Epidermal melanocyte (primary cell): ENCODE measurements around the gene SYT6.
A peak's percentile ranks its signal among the peaks of the same experiment; 100 is the strongest.

ENCODE experiments used
- DNase-seq: peaks from one replicate; pipeline ENCODE4 v3.0.0; 2011; ENCODE audit warnings: low spot score; ENCODE audit not compliant: insufficient read length

The SYT6 gene

DNA sequence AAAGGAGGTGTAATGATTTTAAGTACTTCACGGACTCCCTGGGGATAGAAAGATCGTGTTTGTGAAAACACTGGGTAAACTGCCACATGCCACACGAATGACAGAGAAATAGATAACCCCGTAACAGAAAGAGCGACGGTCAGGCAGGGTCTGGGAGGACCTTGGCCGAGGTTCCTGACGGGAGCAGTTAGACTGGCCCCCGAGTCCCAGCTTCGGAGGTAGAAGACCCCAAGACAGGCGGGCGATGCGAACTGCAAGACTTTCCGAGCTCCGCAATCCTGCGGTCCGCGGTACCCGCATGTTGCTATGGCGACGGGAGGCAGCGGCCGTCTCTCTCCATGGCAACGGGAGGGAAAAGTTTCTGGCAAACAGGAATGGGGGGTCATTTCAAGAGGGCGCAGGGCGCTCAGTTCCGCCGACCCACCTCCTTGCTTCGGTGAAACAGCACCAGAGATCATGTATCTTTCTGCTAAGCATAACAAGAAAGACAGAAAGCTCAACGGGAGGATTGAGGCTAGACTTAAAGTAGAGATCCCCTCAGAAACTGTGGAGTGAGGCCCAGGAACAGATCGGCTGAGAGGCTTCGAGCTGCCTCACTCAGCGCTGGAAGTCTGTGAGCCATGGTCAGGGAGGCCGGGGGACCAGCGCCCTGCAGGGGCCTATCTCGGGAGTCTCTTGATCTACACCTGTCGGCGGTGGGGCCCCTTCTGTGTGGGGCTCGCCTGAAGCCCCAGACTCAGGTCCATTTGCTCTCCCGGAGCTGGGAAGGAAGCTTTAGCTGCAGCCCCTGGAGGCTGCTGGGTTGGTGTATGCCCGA lies 685 bp upstream of the SYT6 start:
- no peak for DNase-seq

DNA sequence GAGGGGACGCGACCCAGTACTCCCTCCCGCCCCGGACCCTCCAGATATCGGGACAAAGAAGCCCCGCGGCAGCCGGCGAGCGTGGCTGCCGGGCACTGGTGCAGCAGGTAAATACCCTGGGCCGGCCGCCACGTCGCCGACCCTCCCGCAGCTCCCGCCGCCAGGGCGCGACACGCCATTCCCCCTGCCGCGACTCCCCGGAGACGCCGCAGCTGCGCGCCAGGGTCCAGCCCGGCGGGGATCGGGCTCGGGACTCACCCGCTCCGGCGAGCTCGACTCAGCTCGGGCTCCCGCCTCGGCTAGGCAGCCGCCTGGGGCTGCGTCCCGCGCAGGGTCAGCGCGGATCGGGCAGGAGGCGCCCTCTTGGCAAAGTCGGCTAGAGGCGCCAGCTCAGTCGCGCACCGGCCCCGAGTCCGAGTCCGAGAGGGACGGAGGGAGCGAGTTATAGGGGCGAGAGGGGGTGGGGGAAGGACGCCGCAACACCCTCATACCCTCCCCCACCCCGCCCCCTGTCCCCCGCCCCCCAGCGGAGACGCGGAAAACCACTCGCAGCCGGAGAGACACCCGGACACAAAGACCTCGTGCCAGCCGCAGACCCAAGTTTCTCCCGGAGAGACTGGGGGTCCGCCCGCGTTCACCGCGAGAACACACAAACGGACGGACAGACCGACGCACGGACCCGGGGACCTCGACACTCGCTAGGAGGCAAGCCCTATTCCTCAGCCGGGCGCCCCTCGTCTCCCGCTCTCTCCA lies 985 bp downstream of the SYT6 start:
- peak; percentile 66 for DNase-seq

DNA sequence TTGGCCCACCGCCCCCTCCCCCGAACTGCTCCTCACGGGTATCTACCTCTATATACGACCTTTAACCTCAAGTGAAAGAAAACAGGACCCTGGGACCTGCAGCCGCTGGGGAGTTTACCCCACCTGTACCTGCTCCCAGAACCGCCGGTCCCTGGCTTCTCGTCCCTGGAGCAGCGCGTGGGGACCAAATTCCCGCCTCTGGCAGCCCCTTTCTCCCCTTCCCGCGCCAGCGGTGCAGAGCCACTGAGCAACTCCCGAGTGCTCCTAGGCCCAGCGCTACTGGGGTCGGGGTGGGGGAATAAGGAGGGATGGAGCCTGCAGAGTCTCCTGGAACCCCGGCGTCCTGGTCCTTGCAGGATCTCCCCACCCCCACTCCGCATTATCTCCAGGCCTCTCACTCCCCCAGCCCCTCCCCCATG lies 1.6 kb downstream of the SYT6 start:
- no peak for DNase-seq

DNA sequence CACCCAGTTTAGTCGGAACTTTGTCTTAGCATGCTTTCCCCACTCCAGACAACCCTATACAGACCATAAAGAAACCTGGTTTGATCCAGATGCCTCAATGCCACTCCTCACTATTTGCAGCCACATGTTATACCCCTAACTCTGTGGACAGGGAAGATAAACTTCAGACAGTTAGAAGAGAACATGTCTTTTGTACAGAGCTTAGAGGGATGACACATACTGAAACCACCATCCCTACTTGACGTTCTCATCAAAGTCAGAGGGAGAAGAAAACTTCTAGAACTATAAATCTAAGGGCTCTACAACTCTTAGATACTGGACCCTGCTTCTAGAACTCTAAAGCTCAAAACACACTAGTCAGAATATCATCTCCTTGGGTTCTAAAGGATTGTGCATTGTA lies 3.7 kb downstream of the SYT6 start:
- no peak for DNase-seq

DNA sequence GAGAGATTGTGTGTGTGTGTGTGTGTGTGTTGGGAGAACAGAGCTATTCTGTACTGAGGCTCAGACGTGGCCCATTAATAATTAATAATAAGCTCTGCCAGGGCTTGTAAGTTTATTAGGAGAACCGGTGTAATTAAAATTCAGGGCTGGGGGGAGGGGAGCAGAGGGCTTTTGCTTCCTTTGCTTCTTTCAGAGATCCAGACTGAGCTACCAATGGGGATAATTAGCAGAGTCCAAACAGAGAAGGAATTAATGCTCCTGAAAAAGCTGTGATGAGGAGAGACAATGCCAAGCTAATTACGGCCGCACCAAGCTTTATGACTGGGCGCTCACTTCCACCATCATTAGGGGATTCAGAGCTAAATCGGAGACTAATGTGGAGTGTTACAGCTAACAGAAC lies 4.5 kb downstream of the SYT6 start:
- DNase-seq: no peak

DNA sequence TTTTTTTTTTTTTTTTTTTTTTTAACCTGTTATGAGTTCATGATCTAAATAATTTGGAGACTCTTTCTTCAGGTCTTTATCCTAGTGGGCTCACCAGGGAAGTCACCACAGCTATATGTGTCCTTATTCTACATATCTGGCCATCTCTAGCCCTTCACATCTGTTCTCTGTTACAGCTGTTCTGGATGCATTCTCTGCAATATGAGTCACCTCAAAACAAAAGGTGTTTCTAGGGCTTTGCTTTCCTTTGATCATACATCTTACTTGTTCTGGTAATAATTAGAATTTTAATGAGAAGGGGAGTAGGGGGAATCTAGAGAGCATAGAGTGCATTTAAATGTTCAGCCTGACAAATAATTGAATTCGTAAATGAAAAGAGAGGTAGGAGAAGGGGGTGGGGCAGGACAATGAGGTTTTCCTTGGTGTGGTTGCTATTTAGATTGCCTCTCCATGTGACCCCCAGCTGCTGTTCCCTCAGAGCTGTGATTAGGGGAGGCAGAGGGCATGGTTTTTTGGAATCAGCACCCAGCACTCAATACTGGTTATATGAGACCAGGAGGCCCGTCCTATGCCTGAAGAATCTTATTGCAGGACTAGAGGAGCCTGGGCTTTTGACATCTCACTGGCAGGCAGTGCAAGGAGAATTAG lies 8.0 kb downstream of the SYT6 start:
- no peak for DNase-seq

DNA sequence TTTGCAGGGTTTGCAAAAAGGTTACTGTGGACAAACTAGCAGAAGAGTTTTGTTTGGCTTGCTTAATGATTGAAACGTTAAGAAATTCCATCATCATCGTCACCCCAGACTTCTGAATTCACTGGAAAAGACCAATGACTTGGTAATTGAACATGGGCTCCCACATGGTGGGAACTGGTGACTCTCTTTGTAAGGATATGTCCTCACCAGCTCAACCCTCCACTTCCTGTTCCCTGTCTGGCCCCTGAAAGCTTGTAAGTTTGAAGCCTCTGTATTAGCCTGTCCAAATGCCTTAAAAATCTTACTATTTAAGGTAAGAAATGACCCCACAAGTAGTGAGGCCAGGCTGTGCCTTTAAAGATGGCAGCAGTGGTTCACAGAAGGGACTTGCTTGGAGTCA lies 9.7 kb downstream of the SYT6 start:
- DNase-seq: no peak

DNA sequence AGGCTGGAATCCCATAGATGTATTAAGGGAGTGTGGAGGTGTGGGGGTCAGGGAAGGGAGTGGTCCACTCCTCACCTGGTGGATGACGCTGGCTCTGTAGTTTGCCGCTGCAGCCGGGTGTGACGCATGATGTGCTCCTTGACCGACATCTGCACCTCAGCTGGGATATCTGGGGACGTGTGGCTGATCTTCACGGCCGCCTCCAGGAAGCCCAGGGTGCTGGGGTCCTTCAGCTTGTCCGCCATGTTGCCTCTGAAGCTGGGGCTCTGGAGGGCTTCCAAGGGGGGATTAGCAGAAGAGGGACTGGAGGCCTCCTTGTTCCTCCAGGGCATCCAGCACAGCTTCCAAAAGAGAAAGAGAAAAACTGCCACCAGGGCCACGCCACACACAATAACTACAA lies 14.1 kb downstream of the SYT6 start:
- DNase-seq: no peak

DNA sequence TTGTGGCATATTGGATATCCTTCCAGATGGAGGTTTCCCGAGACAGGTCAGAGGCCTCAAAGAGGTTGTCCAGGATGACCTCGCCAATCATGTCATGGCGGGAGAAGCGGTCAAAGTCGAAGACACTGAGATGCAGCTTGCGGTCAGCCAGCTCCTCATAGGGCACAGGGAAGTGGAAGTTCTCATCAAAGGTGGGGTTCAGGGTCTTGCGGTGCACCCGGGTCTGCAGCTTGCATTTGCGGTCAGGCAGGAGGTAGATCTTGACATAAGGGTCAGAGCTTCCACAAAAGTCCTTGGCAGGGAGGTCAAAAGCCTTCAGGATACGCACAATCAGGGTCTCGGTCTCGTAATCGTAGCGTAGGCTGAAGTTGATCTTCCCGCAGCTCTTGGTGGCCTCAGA lies 16.2 kb downstream of the SYT6 start:
- DNase-seq: no peak

DNA sequence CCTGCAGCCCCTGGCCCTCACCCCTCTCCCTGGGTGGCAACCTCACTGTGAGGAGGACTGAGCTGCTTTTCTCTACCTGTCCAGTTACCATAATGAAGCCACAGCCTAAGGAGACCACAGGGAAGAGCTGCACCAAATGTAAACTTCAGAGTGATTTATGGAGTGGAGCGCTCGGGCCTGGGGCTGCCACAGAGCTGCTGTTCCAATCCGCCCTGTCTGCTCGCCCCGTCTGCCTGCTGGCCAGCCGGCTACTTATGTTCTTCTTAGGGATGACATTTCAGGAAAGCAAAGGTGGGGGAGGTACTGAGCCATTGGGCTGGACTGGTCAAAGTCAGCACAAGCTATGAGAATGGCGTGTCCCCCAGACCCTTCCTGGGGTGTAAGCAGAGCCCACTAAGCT lies 17.9 kb downstream of the SYT6 start:
- DNase-seq: no peak

DNA sequence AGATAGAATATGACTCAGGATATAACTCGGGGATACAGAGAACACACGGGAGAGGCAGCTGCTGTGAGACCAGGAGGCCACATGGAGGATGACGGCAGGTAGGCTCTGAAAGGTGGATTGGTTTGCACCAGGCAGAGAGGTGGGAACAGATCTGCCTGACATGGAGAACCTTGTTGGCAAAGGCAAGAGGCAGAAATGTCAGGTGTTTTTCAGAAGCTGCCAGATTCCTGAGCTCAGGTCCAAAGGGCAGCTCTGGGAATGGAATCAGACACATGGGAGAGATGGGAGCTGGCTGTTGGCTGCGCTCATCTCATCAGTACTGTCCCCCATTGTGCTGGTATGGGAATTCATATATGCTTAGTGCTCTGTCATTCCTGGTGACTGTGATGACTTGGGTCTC lies 19.2 kb downstream of the SYT6 start:
- no peak for DNase-seq

DNA sequence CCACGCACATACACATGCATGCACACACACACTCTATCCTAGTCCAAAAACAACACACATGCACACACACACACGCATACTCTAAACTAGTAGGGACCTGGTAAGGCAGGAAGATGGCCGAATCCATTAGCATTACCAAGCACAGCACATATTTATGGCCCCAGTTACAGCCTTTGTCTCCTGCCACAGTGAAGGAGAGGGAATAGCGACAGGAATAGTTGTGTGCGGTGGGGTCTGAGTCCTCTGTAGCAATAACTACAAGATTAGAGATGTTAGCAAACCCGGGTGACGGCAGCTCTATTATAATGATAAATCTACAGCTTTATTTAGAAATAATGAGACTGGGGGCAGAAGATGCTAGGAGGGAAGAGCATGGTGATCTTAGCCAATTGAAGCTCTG lies 20.5 kb downstream of the SYT6 start:
- no peak for DNase-seq

DNA sequence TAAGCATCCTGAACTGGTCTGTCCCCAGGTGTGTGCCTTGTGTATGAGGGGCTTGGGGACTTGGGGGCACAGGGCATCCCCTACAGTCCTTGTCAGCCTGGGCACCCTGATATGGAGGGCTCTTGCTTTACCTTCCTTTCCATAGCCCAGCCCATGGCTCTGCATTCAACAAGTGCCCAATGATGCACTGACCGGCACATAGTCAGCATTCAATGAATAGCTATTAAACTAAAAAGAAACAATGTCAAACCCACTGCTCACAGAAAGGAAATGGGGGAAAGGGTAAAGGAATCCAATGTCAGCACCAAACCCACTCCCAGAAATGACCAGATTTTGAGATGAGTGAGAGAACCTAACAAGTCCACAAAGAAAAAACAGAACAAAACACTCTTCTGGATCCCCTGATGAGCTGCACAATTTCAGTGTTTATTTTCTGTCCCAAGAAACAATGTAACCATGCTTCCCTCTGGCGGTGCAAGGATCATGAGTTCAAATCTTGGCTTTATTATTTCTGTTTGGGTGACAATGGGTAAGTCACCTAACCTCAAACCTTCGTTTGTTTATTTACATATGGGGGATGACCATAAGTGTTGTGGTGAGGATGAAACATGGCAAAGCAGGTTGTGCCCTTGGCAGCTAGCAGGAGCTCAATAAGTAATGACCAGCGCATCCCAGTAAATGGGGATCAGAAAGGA lies 22.0 kb downstream of the SYT6 start:
- no peak for DNase-seq

DNA sequence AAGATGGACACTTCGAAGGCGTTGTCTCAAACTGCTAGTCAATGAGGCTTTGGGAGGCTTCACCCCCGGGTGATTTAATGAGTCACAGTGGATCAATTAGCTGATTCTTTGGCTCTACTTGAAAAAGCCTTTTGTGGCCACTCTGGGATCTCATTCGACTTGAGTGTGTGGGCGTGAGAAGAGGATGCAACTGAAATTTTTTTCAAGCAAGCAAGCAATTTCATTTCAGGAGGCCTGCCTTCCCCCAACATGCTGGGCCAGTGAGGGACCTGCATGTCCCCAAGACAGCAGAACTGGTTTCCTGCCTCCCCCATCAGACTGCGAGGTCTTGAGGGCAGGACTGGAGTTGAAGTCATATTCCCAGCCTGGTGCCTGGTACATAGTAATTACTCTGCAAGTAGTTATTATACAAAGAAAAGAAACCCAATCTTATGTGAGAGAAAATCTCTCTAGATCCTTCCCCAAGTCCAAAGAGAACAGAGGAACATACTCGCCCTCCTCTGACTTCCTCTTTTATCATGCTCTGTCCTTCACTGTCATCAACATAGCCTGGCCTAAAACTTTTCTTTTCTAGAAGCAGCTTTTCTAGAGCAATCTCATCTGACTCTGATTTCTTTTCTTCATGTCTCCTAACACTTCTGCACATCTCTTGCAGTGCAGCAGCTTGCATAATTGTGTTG lies 22.7 kb downstream of the SYT6 start:
- DNase-seq: no peak

DNA sequence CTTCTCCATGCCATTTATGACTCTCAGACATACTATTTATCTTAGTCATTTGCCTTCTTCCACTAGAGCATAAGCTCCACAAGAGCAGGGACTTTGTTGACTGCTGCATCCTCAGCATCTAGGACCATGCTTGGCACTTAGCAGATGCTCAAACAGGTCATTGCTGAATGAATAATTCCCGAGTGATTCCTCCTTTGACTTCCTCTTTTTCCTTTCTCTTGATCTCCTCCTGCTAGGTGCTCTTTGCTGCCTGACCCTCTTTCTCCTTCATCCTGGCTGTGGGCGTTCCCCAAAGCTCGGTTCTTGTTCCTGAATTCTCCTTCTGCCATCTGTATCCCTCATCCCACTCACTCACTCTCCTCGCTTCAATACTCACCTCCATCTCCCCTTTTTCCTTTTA lies 23.5 kb downstream of the SYT6 start:
- DNase-seq: no peak

DNA sequence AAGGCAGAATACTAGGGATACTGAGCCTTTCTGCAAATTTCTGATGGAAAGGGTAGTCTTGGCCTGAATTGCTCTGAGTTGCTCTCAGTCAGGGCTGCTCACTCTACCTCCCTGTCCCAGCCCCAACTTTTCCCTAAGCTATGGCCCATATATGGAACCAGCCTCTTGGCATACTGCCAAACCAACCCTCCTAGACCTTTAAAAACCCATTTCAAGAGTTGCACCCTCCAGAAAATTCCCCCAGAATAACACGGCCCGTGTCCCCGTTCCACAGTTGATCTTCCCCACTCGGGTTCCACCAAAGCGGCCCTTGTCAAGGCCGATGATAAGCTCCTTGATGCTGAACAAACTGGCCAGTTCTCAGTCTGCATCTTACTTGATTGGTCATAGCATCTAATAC lies 25.4 kb downstream of the SYT6 start:
- DNase-seq: no peak

DNA sequence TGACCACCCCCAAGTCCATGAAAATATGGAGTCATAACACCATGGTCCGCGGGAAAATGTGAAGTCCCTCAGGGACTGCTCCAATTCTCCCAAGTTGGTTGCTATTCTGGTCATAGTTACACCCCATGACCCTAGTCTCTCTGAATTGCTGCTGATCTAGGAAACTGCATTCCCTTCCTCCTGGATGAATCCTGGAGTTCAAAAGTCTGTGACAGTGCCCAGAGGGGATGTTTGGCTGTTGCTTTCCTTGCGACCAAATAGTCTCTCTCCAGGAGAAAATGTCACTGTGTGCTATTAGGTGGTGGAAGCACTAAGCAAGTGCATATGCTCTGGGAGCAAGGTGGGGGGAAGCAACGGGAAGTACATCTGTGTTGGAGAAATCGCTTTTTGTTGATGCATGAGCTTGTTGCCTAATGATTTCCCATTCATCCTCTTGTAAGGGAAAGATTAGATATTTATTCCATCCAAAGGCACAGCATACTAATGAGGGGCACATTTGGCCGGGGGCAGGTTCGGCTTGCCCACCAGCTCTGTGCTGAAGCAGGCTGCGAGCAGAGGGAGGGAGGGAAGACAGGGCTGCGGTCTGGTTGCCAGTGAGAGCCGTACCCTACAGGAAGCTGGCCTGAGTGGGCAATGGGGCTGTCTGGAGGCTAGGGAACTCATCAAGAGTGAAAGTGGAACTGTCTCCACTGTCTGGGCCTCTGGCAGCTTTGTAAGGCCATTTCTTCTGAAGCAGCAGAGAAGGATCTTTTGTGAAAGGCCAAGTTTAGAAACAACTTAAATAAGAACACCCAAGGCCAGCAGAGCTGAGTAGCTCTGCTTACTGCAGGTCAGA lies 27.2 kb downstream of the SYT6 start:
- DNase-seq: no peak

DNA sequence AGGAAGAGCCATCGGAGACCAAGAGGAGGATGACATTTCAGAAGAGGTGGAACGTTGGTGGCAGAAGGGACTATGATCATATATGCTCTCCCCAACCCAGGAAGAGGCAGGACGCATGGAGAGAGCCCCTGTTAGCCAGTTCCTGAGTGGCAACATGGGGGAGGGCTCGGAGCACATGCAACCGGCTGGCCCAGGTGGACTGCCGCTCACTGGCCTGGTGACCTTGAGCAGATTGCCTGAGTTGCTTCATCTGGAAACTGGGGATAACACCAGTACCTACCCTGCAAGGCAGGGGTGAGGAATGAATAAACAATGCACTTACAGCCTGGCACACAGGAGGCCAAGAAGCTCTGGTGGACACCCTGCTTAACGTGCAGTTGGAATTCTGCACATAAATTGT lies 29.0 kb downstream of the SYT6 start:
- DNase-seq: no peak

DNA sequence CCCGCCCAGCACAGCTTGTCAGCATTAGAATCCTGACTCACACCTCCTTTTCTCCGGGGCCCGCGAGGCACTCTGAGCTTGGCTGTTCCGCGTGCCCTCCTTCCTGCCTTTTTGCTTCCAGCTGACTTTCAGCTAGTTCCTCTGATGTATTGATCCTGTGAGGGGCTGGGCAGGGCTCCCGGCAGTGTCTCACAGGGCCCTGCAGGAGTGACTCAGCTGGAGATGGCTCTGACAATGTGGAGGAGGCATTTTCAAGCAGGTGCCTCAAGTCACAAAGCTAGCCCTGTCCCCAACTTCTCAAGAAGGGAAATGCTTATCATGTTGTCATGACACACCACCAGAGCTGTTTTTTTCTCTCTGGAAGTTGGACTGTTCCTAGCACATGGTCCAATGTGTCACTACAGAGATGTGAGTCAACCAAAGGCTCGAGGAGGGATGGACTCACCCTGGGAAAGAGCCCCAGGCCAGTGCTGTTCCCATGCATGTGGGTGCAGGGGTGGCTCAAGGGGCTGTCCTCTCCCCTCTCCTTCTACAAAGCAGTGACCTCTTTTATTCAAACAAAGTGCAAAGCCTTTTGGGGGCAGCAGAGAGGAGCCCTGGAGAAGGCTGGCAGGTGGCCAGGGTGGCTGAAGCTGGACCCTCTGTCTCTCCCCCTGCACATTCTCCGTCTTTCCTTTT lies 30.6 kb downstream of the SYT6 start:
- DNase-seq: peak; percentile 28
